ENCODE measurements around the gene ZCRB1.
"Not testable (repeated sequence)": the region's sequence is repeated elsewhere in the genome, so short reads cannot be mapped to it uniquely, and the experiment has no call there.

ZCRB1 gene

GRCh38 chr12:42356344-42356743 lies 30.4 kb upstream of the ZCRB1 start:
- Histone ChIP-seq H3K4me1 (ENCODE audit: control insufficient read depth in 5 of 5, insufficient read depth in 5 of 5, low read length in 5 of 5) (no peaks in the 10 kb centered on the region), H3K4me3 (ENCODE audit: low read depth in 1 of 5, low read length in 5 of 5) (no peak overlapping the region), H3K36me3 (ENCODE audit: control insufficient read depth in 5 of 5, insufficient read depth in 5 of 5, low read length in 5 of 5) (peaks cover 3 to 19% (median 13%) of the 10 kb centered on the region in 5 donors), H3K9me3 (ENCODE audit: control insufficient read depth in 5 of 5, low read length in 5 of 5) (no peaks in the 10 kb centered on the region), H3K27ac (ENCODE audit: low read depth, low read length) (no peak overlapping the region), H3K27me3 (ENCODE audit: control insufficient read depth in 5 of 5, insufficient read depth in 4 of 5, low read length in 5 of 5) (no peaks in the 10 kb centered on the region), H3K9ac (ENCODE audit: low read length in 5 of 5) (no peak overlapping the region)

DNA sequence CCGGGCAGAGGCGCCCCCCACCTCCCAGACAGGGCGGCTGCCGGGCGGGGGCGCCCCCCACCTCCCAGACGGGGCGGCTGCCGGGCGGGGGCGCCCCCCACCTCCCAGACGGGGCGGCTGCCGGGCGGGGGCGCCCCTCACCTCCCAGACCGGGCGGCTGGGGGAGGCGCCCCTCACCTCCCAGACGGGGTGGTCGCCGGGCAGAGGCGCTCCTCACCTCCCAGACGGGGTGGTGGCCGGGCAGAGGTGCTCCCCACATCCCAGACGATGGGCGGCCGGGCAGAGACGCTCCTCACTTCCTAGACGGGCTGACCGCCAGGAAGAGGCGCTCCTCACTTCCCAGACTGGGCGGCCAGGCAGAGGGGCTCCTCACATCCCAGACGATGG lies 24.1 kb upstream of the ZCRB1 start:
- H3K27me3 ChIP-seq (ENCODE audit: control insufficient read depth in 5 of 5, insufficient read depth in 4 of 5, low read length in 5 of 5); H3K9me3 ChIP-seq (ENCODE audit: control insufficient read depth in 5 of 5, low read length in 5 of 5); H3K4me3 ChIP-seq (ENCODE audit: low read depth in 1 of 5, low read length in 5 of 5); H3K9ac ChIP-seq (ENCODE audit: low read length in 5 of 5); H3K27ac ChIP-seq (ENCODE audit: low read depth, low read length); H3K4me1 ChIP-seq (ENCODE audit: control insufficient read depth in 5 of 5, insufficient read depth in 5 of 5, low read length in 5 of 5); H3K36me3 ChIP-seq (ENCODE audit: control insufficient read depth in 5 of 5, insufficient read depth in 5 of 5, low read length in 5 of 5): not testable (repeated sequence)

GRCh38 chr12:42349119-42350020 lies 23.5 kb upstream of the ZCRB1 start:
- not testable (repeated sequence) for H3K27ac ChIP-seq (ENCODE audit: low read depth, low read length); H3K9ac ChIP-seq (ENCODE audit: low read length in 5 of 5); H3K9me3 ChIP-seq (ENCODE audit: control insufficient read depth in 5 of 5, low read length in 5 of 5); H3K4me3 ChIP-seq (ENCODE audit: low read depth in 1 of 5, low read length in 5 of 5); H3K36me3 ChIP-seq (ENCODE audit: control insufficient read depth in 5 of 5, insufficient read depth in 5 of 5, low read length in 5 of 5); H3K27me3 ChIP-seq (ENCODE audit: control insufficient read depth in 5 of 5, insufficient read depth in 4 of 5, low read length in 5 of 5); H3K4me1 ChIP-seq (ENCODE audit: control insufficient read depth in 5 of 5, insufficient read depth in 5 of 5, low read length in 5 of 5)

GRCh38 chr12:42346403-42347002 lies 20.6 kb upstream of the ZCRB1 start:
- Histone ChIP-seq H3K27me3 (ENCODE audit: control insufficient read depth in 5 of 5, insufficient read depth in 4 of 5, low read length in 5 of 5) (no peaks in the 10 kb centered on the region), H3K9ac (ENCODE audit: low read length in 5 of 5) (no peak overlapping the region)

DNA sequence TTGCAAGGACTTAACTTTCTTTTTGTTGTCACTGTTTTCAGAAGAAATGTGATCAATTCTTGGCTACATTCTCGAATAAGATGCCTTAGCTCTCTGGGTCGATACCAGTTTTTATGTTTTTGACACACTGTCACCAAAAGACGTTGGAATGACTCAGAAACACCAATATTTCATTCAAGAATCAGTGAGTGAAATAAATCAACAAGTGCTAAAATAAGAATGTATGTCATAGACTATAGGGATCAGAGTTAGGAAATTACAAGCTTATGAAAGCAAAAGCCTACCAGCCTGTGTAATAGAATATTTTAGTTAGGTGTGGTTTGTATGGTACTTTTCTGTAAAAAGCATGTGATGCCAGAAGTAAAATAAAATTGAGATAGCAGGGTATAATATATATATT lies 17.8 kb upstream of the ZCRB1 start:
- no peak overlapping the region for H3K4me3 ChIP-seq (ENCODE audit: low read depth in 1 of 5, low read length in 5 of 5)
- no peaks in the 10 kb centered on the region for H3K4me1 ChIP-seq (ENCODE audit: control insufficient read depth in 5 of 5, insufficient read depth in 5 of 5, low read length in 5 of 5)
- H3K36me3 ChIP-seq (ENCODE audit: control insufficient read depth in 5 of 5, insufficient read depth in 5 of 5, low read length in 5 of 5): peaks cover 0 to 7% (median 2%) of the 10 kb centered on the region in 5 donors
- H3K9me3 ChIP-seq (ENCODE audit: control insufficient read depth in 5 of 5, low read length in 5 of 5): no peaks in the 10 kb centered on the region
- no peaks in the 10 kb centered on the region for H3K27me3 ChIP-seq (ENCODE audit: control insufficient read depth in 5 of 5, insufficient read depth in 4 of 5, low read length in 5 of 5)
- no peak overlapping the region for H3K9ac ChIP-seq (ENCODE audit: low read length in 5 of 5)
- H3K27ac ChIP-seq (ENCODE audit: low read depth, low read length): no peak overlapping the region

More at GRCh38 chr12:42346403-42347002, 20.6 kb upstream of the ZCRB1 start:
- no peaks in the 10 kb centered on the region for H3K9me3 ChIP-seq (ENCODE audit: control insufficient read depth in 5 of 5, low read length in 5 of 5)
- peaks cover 0 to 7% (median 0%) of the 10 kb centered on the region in 5 donors for H3K36me3 ChIP-seq (ENCODE audit: control insufficient read depth in 5 of 5, insufficient read depth in 5 of 5, low read length in 5 of 5)
- H3K4me1 ChIP-seq (ENCODE audit: control insufficient read depth in 5 of 5, insufficient read depth in 5 of 5, low read length in 5 of 5): no peaks in the 10 kb centered on the region
- H3K4me3 ChIP-seq (ENCODE audit: low read depth in 1 of 5, low read length in 5 of 5): no peak overlapping the region
- H3K27ac ChIP-seq (ENCODE audit: low read depth, low read length): no peak overlapping the region

- H3K9ac ChIP-seq (ENCODE audit: low read length in 5 of 5): no peak overlapping the region
- H3K27me3 ChIP-seq (ENCODE audit: control insufficient read depth in 5 of 5, insufficient read depth in 4 of 5, low read length in 5 of 5): no peaks in the 10 kb centered on the region
- H3K4me1 ChIP-seq (ENCODE audit: control insufficient read depth in 5 of 5, insufficient read depth in 5 of 5, low read length in 5 of 5): no peaks in the 10 kb centered on the region
- H3K4me3 ChIP-seq (ENCODE audit: low read depth in 1 of 5, low read length in 5 of 5): no peak overlapping the region
- H3K27ac ChIP-seq (ENCODE audit: low read depth, low read length): no peak overlapping the region
- H3K9me3 ChIP-seq (ENCODE audit: control insufficient read depth in 5 of 5, low read length in 5 of 5): no peaks in the 10 kb centered on the region
- peaks cover 0 to 10% (median 4%) of the 10 kb centered on the region in 5 donors for H3K36me3 ChIP-seq (ENCODE audit: control insufficient read depth in 5 of 5, insufficient read depth in 5 of 5, low read length in 5 of 5)
Measured at GRCh38 chr12:42342028-42342427, 16.1 kb upstream of the ZCRB1 start.

- Histone ChIP-seq H3K9me3 (ENCODE audit: control insufficient read depth in 5 of 5, low read length in 5 of 5) (no peaks in the 10 kb centered on the region), H3K27me3 (ENCODE audit: control insufficient read depth in 5 of 5, insufficient read depth in 4 of 5, low read length in 5 of 5) (no peaks in the 10 kb centered on the region), H3K36me3 (ENCODE audit: control insufficient read depth in 5 of 5, insufficient read depth in 5 of 5, low read length in 5 of 5) (peaks cover 4 to 13% (median 10%) of the 10 kb centered on the region in 5 donors), H3K9ac (ENCODE audit: low read length in 5 of 5) (no peak overlapping the region), H3K27ac (ENCODE audit: low read depth, low read length) (no peak overlapping the region), H3K4me1 (ENCODE audit: control insufficient read depth in 5 of 5, insufficient read depth in 5 of 5, low read length in 5 of 5) (no peaks in the 10 kb centered on the region), H3K4me3 (ENCODE audit: low read depth in 1 of 5, low read length in 5 of 5) (no peak overlapping the region)
Measured at GRCh38 chr12:42338280-42338679, 12.4 kb upstream of the ZCRB1 start.

GRCh38 chr12:42336286-42336685 lies 10.4 kb upstream of the ZCRB1 start:
- H3K9ac ChIP-seq (ENCODE audit: low read length in 5 of 5): no peak overlapping the region
- no peak overlapping the region for H3K4me3 ChIP-seq (ENCODE audit: low read depth in 1 of 5, low read length in 5 of 5)
- H3K9me3 ChIP-seq (ENCODE audit: control insufficient read depth in 5 of 5, low read length in 5 of 5): no peaks in the 10 kb centered on the region
- H3K36me3 ChIP-seq (ENCODE audit: control insufficient read depth in 5 of 5, insufficient read depth in 5 of 5, low read length in 5 of 5): peaks cover 4 to 13% (median 8%) of the 10 kb centered on the region in 5 donors
- H3K4me1 ChIP-seq (ENCODE audit: control insufficient read depth in 5 of 5, insufficient read depth in 5 of 5, low read length in 5 of 5): no peaks in the 10 kb centered on the region
- no peaks in the 10 kb centered on the region for H3K27me3 ChIP-seq (ENCODE audit: control insufficient read depth in 5 of 5, insufficient read depth in 4 of 5, low read length in 5 of 5)
- no peak overlapping the region for H3K27ac ChIP-seq (ENCODE audit: low read depth, low read length)

GRCh38 chr12:42332301-42333285 lies 6.7 kb upstream of the ZCRB1 start:
- H3K9me3 ChIP-seq (ENCODE audit: control insufficient read depth in 5 of 5, low read length in 5 of 5): no peaks in the 10 kb centered on the region
- no peak overlapping the region for H3K4me3 ChIP-seq (ENCODE audit: low read depth in 1 of 5, low read length in 5 of 5)
- peaks cover 0 to 2% (median 2%) of the 10 kb centered on the region in 5 donors for H3K4me1 ChIP-seq (ENCODE audit: control insufficient read depth in 5 of 5, insufficient read depth in 5 of 5, low read length in 5 of 5)
- H3K9ac ChIP-seq (ENCODE audit: low read length in 5 of 5): no peak overlapping the region
- peaks cover 4 to 13% (median 5%) of the 10 kb centered on the region in 5 donors for H3K36me3 ChIP-seq (ENCODE audit: control insufficient read depth in 5 of 5, insufficient read depth in 5 of 5, low read length in 5 of 5)
- no peaks in the 10 kb centered on the region for H3K27me3 ChIP-seq (ENCODE audit: control insufficient read depth in 5 of 5, insufficient read depth in 4 of 5, low read length in 5 of 5)
- no peak overlapping the region for H3K27ac ChIP-seq (ENCODE audit: low read depth, low read length)
